ENCODE measurements around the gene NPC1L1. TPM values are rescaled to one million over a fixed set of nuclear protein-coding genes. Genes with fewer than 3 reads are reported as not detected.

The NPC1L1 gene
- total RNA-seq, 2 donors from 2014 or later: 0.12 TPM; not detected in 1

DNA sequence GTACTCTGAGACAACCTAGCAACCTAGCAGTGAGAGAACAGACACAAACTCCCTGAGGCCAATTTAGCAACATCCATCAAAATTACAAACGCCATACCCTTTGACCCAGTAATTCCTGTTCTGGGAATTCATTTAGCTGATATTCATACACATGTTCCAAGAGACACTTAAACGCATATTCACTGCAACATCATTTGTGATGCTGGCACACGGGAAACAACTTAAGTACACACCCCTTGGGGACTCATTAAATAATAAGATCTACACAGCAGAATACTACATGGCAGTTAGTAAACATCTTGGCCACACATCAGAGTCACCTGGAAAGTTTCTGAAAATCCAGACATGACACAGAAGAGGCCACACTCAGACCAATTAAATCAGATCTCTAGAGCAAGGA is 68.3 kb downstream of the NPC1L1 start:
- Mint-ChIP-seq H3K4me1 (ENCODE audit: low read depth in 2 of 2) (peaks cover 24 to 29% of the 10 kb centered on the region in 2 donors), H3K9me3 (no peaks in the 10 kb centered on the region)

DNA sequence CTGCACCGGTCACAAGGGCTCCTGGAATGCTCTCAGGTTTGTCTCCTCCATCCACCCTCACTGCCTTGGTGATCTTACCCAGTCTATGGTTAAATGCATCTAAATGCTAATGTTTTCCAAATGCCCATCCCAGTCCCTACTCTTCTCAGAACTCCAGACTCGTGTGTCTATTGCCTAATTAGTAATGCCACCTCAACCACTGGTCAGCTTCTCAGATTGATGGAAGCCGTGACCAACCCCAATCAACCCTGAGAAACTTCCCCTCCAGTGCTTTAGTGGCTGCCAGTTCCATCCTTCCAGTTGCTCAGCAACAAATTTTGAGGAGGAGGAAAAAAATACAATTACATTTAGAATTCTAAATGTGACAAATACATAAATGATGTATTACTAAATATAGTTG is 69.3 kb downstream of the NPC1L1 start:
- H3K27me3 Mint-ChIP-seq: no peaks in the 10 kb centered on the region
- H3K4me1 Mint-ChIP-seq (ENCODE audit: low read depth in 2 of 2): peaks cover 23 to 28% of the 10 kb centered on the region in 2 donors
- no peak overlapping the region for H3K4me3 Mint-ChIP-seq
- ATAC-seq: no peak
- H3K36me3 Mint-ChIP-seq: peaks cover 36% of the 10 kb centered on the region
- H3K27ac Mint-ChIP-seq: no peak overlapping the region
- H3K9me3 Mint-ChIP-seq: no peaks in the 10 kb centered on the region
- DNase-seq (ENCODE audit: low spot score): no peak

More for the DNA sequence above, 68.3 kb downstream of the NPC1L1 start:
- Mint-ChIP-seq H3K27me3 (no peaks in the 10 kb centered on the region), H3K27ac (no peak overlapping the region), H3K36me3 (peaks cover 32% of the 10 kb centered on the region), H3K4me3 (no peak overlapping the region)
- DNase-seq (ENCODE audit: low spot score) (no peak), ATAC-seq (no peak)

- Mint-ChIP-seq H3K4me1 (ENCODE audit: low read depth in 2 of 2) (peaks cover 27 to 30% of the 10 kb centered on the region in 2 donors), H3K36me3 (peaks cover 35% of the 10 kb centered on the region), H3K9me3 (no peaks in the 10 kb centered on the region), H3K4me3 (no peak overlapping the region), H3K27me3 (no peaks in the 10 kb centered on the region), H3K27ac (no peak overlapping the region)
- ATAC-seq: no peak
- DNase-seq (ENCODE audit: low spot score): no peak
Observed at GRCh38 chr7:44471436-44471835, 69.7 kb downstream of the NPC1L1 start.

- peaks cover 32 to 35% of the 10 kb centered on the region in 2 donors for H3K4me1 Mint-ChIP-seq (ENCODE audit: low read depth in 2 of 2)
- DNase-seq (ENCODE audit: low spot score) (no peak), ATAC-seq (no peak)
- H3K36me3 Mint-ChIP-seq: peaks cover 32% of the 10 kb centered on the region
- no peaks in the 10 kb centered on the region for H3K9me3 Mint-ChIP-seq
- H3K27me3 Mint-ChIP-seq: no peaks in the 10 kb centered on the region
- H3K27ac Mint-ChIP-seq: peak overlapping the region in 1 of 2 donors; percentile 49
- no peak overlapping the region for H3K4me3 Mint-ChIP-seq
Observed at GRCh38 chr7:44470628-44471245, 70.4 kb downstream of the NPC1L1 start.

DNA sequence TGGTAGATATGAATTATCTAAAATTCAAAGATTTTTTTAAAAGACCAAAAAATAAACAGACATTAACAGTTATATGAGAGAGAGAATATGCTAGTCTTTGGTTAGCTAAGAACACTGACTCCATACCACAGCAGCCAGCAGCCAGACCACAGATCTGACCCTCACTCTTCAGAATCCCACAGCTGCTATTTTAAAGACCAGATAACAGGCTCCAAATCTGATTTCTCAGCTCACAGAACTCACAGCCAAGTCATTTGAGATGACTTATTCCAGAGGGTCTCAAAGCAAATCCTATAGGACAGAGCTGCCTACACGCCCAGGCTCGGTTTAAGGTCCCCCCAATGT is 71.0 kb downstream of the NPC1L1 start:
- peak overlapping the region in 1 of 2 donors; percentile 49 for H3K27ac Mint-ChIP-seq
- H3K36me3 Mint-ChIP-seq: peaks cover 26% of the 10 kb centered on the region
- H3K4me3 Mint-ChIP-seq: no peak overlapping the region
- no peak for DNase-seq (ENCODE audit: low spot score)
- H3K4me1 Mint-ChIP-seq (ENCODE audit: low read depth in 2 of 2): peaks cover 38 to 41% of the 10 kb centered on the region in 2 donors
- H3K27me3 Mint-ChIP-seq: no peaks in the 10 kb centered on the region
- no peak for ATAC-seq
- H3K9me3 Mint-ChIP-seq: no peaks in the 10 kb centered on the region

DNA sequence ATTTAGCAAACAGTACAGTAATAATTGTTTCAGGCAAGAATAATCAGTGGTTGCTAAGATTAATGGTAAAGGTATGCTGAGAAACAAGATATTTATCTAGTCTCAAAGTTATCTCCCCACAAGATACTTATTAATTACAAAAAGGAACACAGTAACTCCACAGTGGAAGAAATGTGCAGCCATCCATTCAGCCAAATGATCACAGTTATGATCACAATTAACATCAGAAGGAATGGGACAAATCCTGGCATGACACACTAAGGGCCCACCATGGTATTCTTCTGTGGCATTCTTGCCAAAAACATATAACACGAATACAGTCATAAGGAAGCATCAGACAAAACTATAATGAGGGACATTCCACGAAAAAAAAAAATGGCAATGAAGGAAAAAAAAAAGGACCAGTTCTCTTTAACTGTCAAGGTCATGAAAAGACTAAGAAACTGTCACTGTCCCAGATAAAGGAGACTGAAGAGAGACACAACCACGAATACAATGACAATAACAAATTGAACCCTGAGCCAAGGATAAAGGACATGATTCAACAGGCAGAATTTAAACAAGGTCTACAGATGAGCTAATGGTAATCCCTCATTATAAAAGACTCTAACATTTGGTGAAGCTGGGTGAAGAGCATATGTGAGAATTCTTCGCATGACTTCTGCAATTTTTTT is 71.5 kb downstream of the NPC1L1 start:
- Mint-ChIP-seq H3K27ac (peak overlapping the region in 1 of 2 donors; percentile 49), H3K9me3 (no peaks in the 10 kb centered on the region), H3K27me3 (no peaks in the 10 kb centered on the region), H3K4me1 (ENCODE audit: low read depth in 2 of 2) (peaks cover 41 to 45% of the 10 kb centered on the region in 2 donors), H3K36me3 (peaks cover 25% of the 10 kb centered on the region), H3K4me3 (no peak overlapping the region)
- no peak for ATAC-seq
- DNase-seq (ENCODE audit: low spot score): no peak

DNA sequence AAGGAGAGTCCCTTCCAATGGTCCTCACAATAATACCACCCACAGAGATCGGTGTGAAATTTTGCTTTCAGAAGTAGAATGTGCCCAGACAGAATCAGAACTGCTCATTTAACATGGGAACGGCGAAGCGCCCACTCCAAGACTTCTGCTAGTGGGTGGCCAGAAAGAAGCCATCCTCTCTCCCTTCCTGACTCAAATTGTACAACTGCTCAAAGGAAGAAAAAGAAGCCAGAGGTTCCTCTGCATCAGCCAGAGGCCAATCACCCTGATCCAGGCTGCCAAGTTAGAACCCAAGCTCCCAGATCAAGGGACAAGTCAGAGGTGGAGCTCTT is 73.9 kb downstream of the NPC1L1 start:
- H3K9me3 Mint-ChIP-seq: no peaks in the 10 kb centered on the region
- H3K36me3 Mint-ChIP-seq: peaks cover 15% of the 10 kb centered on the region
- no peaks in the 10 kb centered on the region for H3K27me3 Mint-ChIP-seq
- H3K4me1 Mint-ChIP-seq (ENCODE audit: low read depth in 2 of 2): peaks cover 40 to 45% of the 10 kb centered on the region in 2 donors
- peak overlapping the region; percentile 54 for H3K4me3 Mint-ChIP-seq
- no peak for DNase-seq (ENCODE audit: low spot score)
- no peak for ATAC-seq
- H3K27ac Mint-ChIP-seq: peak overlapping the region; percentile 47 to 78

- Mint-ChIP-seq H3K4me3 (peak overlapping the region; percentile 54), H3K4me1 (ENCODE audit: low read depth in 2 of 2) (peaks cover 43 to 45% of the 10 kb centered on the region in 2 donors)
Observed at GRCh38 chr7:44466300-44467216, 74.6 kb downstream of the NPC1L1 start.

GRCh38 chr7:44465490-44465889 is 75.6 kb downstream of the NPC1L1 start:
- H3K36me3 Mint-ChIP-seq: peaks cover 17% of the 10 kb centered on the region
- H3K4me1 Mint-ChIP-seq (ENCODE audit: low read depth in 2 of 2): peaks cover 51 to 54% of the 10 kb centered on the region in 2 donors
- DNase-seq (ENCODE audit: low spot score) (no peak), ATAC-seq (no peak)
- no peaks in the 10 kb centered on the region for H3K9me3 Mint-ChIP-seq
- H3K27ac Mint-ChIP-seq: peak overlapping the region in 1 of 2 donors; percentile 76
- peak overlapping the region; percentile 36 for H3K4me3 Mint-ChIP-seq
- no peaks in the 10 kb centered on the region for H3K27me3 Mint-ChIP-seq

More at GRCh38 chr7:44466300-44467216, 74.6 kb downstream of the NPC1L1 start:
- Mint-ChIP-seq H3K27ac (peak overlapping the region; percentile 47 to 78), H3K36me3 (peaks cover 14% of the 10 kb centered on the region), H3K9me3 (no peaks in the 10 kb centered on the region), H3K27me3 (no peaks in the 10 kb centered on the region)
- DNase-seq (ENCODE audit: low spot score) (peak; percentile 66), ATAC-seq (peak; percentile 69)

- no peak for ATAC-seq
- H3K36me3 Mint-ChIP-seq: peaks cover 15% of the 10 kb centered on the region
Observed at GRCh38 chr7:44463169-44463808, 77.8 kb downstream of the NPC1L1 start.

More at GRCh38 chr7:44463169-44463808, 77.8 kb downstream of the NPC1L1 start:
- no peak for DNase-seq (ENCODE audit: low spot score)
- no peaks in the 10 kb centered on the region for H3K9me3 Mint-ChIP-seq
- H3K4me3 Mint-ChIP-seq: no peak overlapping the region
- H3K27ac Mint-ChIP-seq: no peak overlapping the region
- peaks cover 46 to 52% of the 10 kb centered on the region in 2 donors for H3K4me1 Mint-ChIP-seq (ENCODE audit: low read depth in 2 of 2)
- no peaks in the 10 kb centered on the region for H3K27me3 Mint-ChIP-seq

Other genes starting within 250 kb of the NPC1L1 start
- under 1 TPM in 1 of 2 donors, not detected in 1; 0.10 TPM for gene CAMK2B, start 215.7 kb downstream of the NPC1L1 start, total RNA-seq
- gene NUDCD3, start 50.7 kb downstream of the NPC1L1 start, total RNA-seq: 100 to 1,000 TPM in 1 of 2 donors, 10 to 100 TPM in 1; 70.8 to 108 TPM
- gene DDX56, start 32.6 kb upstream of the NPC1L1 start, total RNA-seq: 100 to 1,000 TPM in 1 of 2 donors, 10 to 100 TPM in 1; 99.7 to 208 TPM
- gene TMED4, start 40.9 kb upstream of the NPC1L1 start, total RNA-seq: 100 to 1,000 TPM in 1 of 2 donors, 10 to 100 TPM in 1; 97.9 to 104 TPM
- gene OGDH, start 65.3 kb upstream of the NPC1L1 start, total RNA-seq: 100 to 1,000 TPM in 1 of 2 donors, 10 to 100 TPM in 1; 84.8 to 116 TPM
- 100 to 1,000 TPM; 108 to 133 TPM for gene ZMIZ2, start 207.5 kb upstream of the NPC1L1 start, total RNA-seq

Measured in natural killer cell treated with Interleukin-12 subunit alpha and Interleukin-12 subunit beta and Interleukin-15 and Interleukin-18, amount 100 ng/mL, for 72 hours (primary cell).